Loucy (cell line): ENCODE measurements around the gene ZSWIM7.

ENCODE experiments used
- H2AFZ ChIP-seq: fragments of 200-600 bp; sonication (generic); 2 replicates; pipeline ENCODE4 v1.6.0; 2016; ENCODE audit warnings: antibody characterized with exemption, mild to moderate bottlenecking, low read length, moderate library complexity
- H3F3A ChIP-seq: fragments of 200-600 bp; 2 replicates; pipeline ENCODE4 v1.6.0; 2016; ENCODE audit warnings: antibody characterized with exemption, low read depth, mild to moderate bottlenecking
- H3K27me3 ChIP-seq: fragments of 200-600 bp; sonication (generic); 2 replicates; pipeline ENCODE4 v1.6.1; 2014; ENCODE audit warnings: low read length, mild to moderate bottlenecking; ENCODE audit not compliant: insufficient read depth, poor library complexity, severe bottlenecking
- H3K36me3 ChIP-seq: fragments of 200-600 bp; sonication (generic); 2 replicates; pipeline ENCODE4 v1.6.1; 2016; ENCODE audit warnings: low read length; ENCODE audit not compliant: insufficient read depth
- H3K4me1 ChIP-seq: fragments of 200-600 bp; sonication (generic); 2 replicates; pipeline ENCODE4 v1.5.1; 2014; ENCODE audit warnings: low read length, mild to moderate bottlenecking; ENCODE audit not compliant: insufficient read depth, poor library complexity, severe bottlenecking
- H3K4me2 ChIP-seq: fragments of 200-600 bp; sonication (generic); 2 replicates; pipeline ENCODE4 v1.6.0; 2014; ENCODE audit warnings: antibody characterized with exemption, low read length, low read depth, mild to moderate bottlenecking; ENCODE audit not compliant: poor library complexity, severe bottlenecking
- H3K4me3 ChIP-seq: fragments of 200-600 bp; sonication (generic); 2 replicates; pipeline ENCODE4 v1.5.1; 2014; ENCODE audit warnings: low read length, mild to moderate bottlenecking, mixed read lengths; ENCODE audit not compliant: poor library complexity, severe bottlenecking
- H3K79me2 ChIP-seq: fragments of 200-600 bp; sonication (generic); 2 replicates; pipeline ENCODE4 v1.6.1; 2014; ENCODE audit warnings: low read length; ENCODE audit not compliant: insufficient read depth
- H3K9ac ChIP-seq: fragments of 200-600 bp; sonication (generic); 2 replicates; pipeline ENCODE4 v1.6.0; 2014; ENCODE audit warnings: mild to moderate bottlenecking, low read depth, low read length, moderate library complexity; ENCODE audit not compliant: poor library complexity, severe bottlenecking
- H3K9me2 ChIP-seq: fragments of 200-600 bp; sonication (generic); replicated peaks from 2 replicates; pipeline ENCODE4 v1.6.1; 2016; ENCODE audit warnings: low read depth, low read length, mixed read lengths
- H3K9me3 ChIP-seq: fragments of 200-600 bp; sonication (generic); 2 replicates; pipeline ENCODE4 v1.6.1; 2014; ENCODE audit warnings: mild to moderate bottlenecking, antibody characterized with exemption, low read length, low read depth; ENCODE audit not compliant: insufficient read depth
- H4K20me1 ChIP-seq: fragments of 200-600 bp; sonication (generic); 2 replicates; pipeline ENCODE4 v1.6.0; 2014; ENCODE audit warnings: antibody characterized with exemption, low read length, mild to moderate bottlenecking; ENCODE audit not compliant: insufficient read depth, poor library complexity, severe bottlenecking
- CTCF ChIP-seq: fragments of 200-600 bp; sonication (generic); conservative IDR thresholded peaks from 2 replicates; pipeline ENCODE4 v1.5.1; 2014; ENCODE audit warnings: mild to moderate bottlenecking, antibody characterized with exemption, low read length
- EZH2phosphoT487 ChIP-seq: fragments of 200-600 bp; IDR thresholded peaks from 2 replicates; pipeline ENCODE4 v1.6.1; 2018; ENCODE audit warnings: antibody characterized with exemption, mild to moderate bottlenecking, moderate library complexity, borderline replicate concordance

Gene ZSWIM7

GRCh38 chr17:16001226-16001897 is 1.9 kb upstream of the ZSWIM7 start:
- Histone ChIP-seq H3K4me3 (peak overlapping the region; percentile 98), H3K4me2 (peak overlapping the region; percentile 96), H3K9me3 (no peaks in the 10 kb centered on the region), H3K36me3 (peaks cover 40% of the 10 kb centered on the region; the same call in 1 of the 2 replicates), H4K20me1 (peaks cover 16% of the 10 kb centered on the region), H3K79me2 (peaks cover 33% of the 10 kb centered on the region), H3F3A (peaks cover 5% of the 10 kb centered on the region; the same call in 1 of the 2 replicates), H3K4me1 (peaks cover 26% of the 10 kb centered on the region), H2AFZ (no peak overlapping the region), H3K27me3 (no peaks in the 10 kb centered on the region), H3K9ac (peak overlapping the region; percentile 90), H3K9me2 (no peaks in the 10 kb centered on the region)
- TF ChIP-seq EZH2phosphoT487 (no peak), CTCF (no peak)

- peaks cover 5% of the 10 kb centered on the region; the same call in 1 of the 2 replicates for H3F3A ChIP-seq
- no peaks in the 10 kb centered on the region for H3K27me3 ChIP-seq
- TF ChIP-seq CTCF (no peak), EZH2phosphoT487 (no peak)
- peaks cover 16% of the 10 kb centered on the region for H4K20me1 ChIP-seq
- peak overlapping the region; percentile 96 for H3K4me2 ChIP-seq
- peak overlapping the region; percentile 98 for H3K4me3 ChIP-seq
- H3K9ac ChIP-seq = peak overlapping the region; percentile 90
- H3K4me1 ChIP-seq = peaks cover 26% of the 10 kb centered on the region
- peaks cover 28% of the 10 kb centered on the region; the same call in 1 of the 2 replicates for H3K36me3 ChIP-seq
- H3K9me2 ChIP-seq = no peaks in the 10 kb centered on the region
- peaks cover 33% of the 10 kb centered on the region for H3K79me2 ChIP-seq
- H3K9me3 ChIP-seq = no peaks in the 10 kb centered on the region
- peak overlapping the region; percentile 66; the same call in 1 of the 2 replicates for H2AFZ ChIP-seq
These were observed 697 bp upstream of the ZSWIM7 start for GRCh38 chr17:15999974-16000827.

- Histone ChIP-seq H3K9ac (no peak overlapping the region), H3K36me3 (peaks cover 10% of the 10 kb centered on the region; the same call in 1 of the 2 replicates), H4K20me1 (peaks cover 16% of the 10 kb centered on the region), H3K4me2 (peak overlapping the region; percentile 74), H3K79me2 (peaks cover 32% of the 10 kb centered on the region), H3K4me1 (peaks cover 26% of the 10 kb centered on the region), H3F3A (peaks cover 5% of the 10 kb centered on the region; the same call in 1 of the 2 replicates), H3K9me3 (no peaks in the 10 kb centered on the region), H3K27me3 (no peaks in the 10 kb centered on the region), H3K4me3 (peak overlapping the region; percentile 98), H2AFZ (no peak overlapping the region), H3K9me2 (no peaks in the 10 kb centered on the region)
- TF ChIP-seq CTCF = no peak
- no peak for TF ChIP-seq EZH2phosphoT487
These were observed 1.4 kb downstream of the ZSWIM7 start for GRCh38 chr17:15998031-15998562.
